HCT116 (cell line): ENCODE results near the gene ECM1. TPM values are rescaled to one million over a fixed set of nuclear protein-coding genes. Genes with fewer than 3 reads are reported as not detected.

Experiments used
- ATAC-seq: fragments of 200-7000 bp; cut with Tn5 transposase; 2 replicates; pipeline ENCODE4 v1.9.1; 2020; ENCODE audit warnings: mild to moderate bottlenecking, moderate library complexity
- BruUV-seq: library from RNA; stranded (reverse); fragments of 400-500 nt; replicated peaks from 2 replicates; lab custom pipeline; 2021; lab: Mats Ljungman, UMichigan
- CTCF ChIA-PET: fragments of 300-600 bp; sonication (Branson Sonifier 250); formaldehyde crosslinking; loops from one replicate; lab custom pipeline; 2021; ENCODE audit warnings: antibody characterized with exemption; lab: Charles Lee
- POLR2A ChIA-PET: fragments of 300-600, 350-600 bp; sonication (Branson Sonifier 250); formaldehyde crosslinking; loops from one replicate; lab custom pipeline; 2021; ENCODE audit warnings: antibody characterized with exemption; lab: Charles Lee
- RAD21 ChIA-PET, 2 experiments: fragments of 300-600 bp; sonication (Branson Sonifier 250); formaldehyde crosslinking; loops; one replicate each; lab custom pipeline; 2023; ENCODE audit warnings: low total read pairs in 2 of 2; ENCODE audit not compliant: uncharacterized antibody in 2 of 2, unreplicated experiment in 2 of 2, low non-redundant PET in 1 of 2; lab: Charles Lee
- DNase-seq: peaks from one replicate; pipeline ENCODE4 v3.0.0-alpha.2; 2010; ENCODE audit warnings: low read depth, low spot score
- H2AFZ ChIP-seq: fragments of 200-600 bp; shearing (Covaris generic), sonication (generic); 2 replicates; pipeline ENCODE4 v1.6.1; 2017; ENCODE audit warnings: low read depth, mixed run types, mixed read lengths, antibody characterized with exemption, low read length; ENCODE audit not compliant: poor library complexity, severe bottlenecking
- H3K27ac ChIP-seq: 2 replicates; pipeline ENCODE4 v1.5.1; 2012; ENCODE audit warnings: low read depth, low read length
- H3K27me3 ChIP-seq: fragments of 200-600 bp; sonication (generic); 2 replicates; pipeline ENCODE4 v1.6.1; 2016; ENCODE audit warnings: mixed run types, low read length, mixed read lengths; ENCODE audit not compliant: insufficient read depth
- H3K36me3 ChIP-seq, 2 experiments: fragments of 200-500 bp in 1 of 2; fragments of 200-600 bp in 1 of 2; sonication (Bioruptor generic) in 1 of 2; sonication (generic) in 1 of 2; 2 replicates each; pipeline versions ENCODE4 v1.5.1 to v1.6.1; 2014 to 2016; ENCODE audit warnings: low read length in 2 of 2, inconsistent platforms in 1 of 2, mixed read lengths in 1 of 2, mixed run types in 1 of 2; ENCODE audit not compliant: insufficient read depth in 2 of 2, control insufficient read depth in 1 of 2
- H3K4me1 ChIP-seq, 2 experiments: fragments of 200-600 bp in 1 of 2; sonication (generic) in 1 of 2; 2 replicates each; pipeline versions ENCODE4 v1.5.1 to v1.6.1; 2012 to 2017; ENCODE audit warnings: low read length in 2 of 2, inconsistent platforms in 1 of 2, mild to moderate bottlenecking in 1 of 2, mixed read lengths in 1 of 2, mixed run types in 1 of 2, moderate library complexity in 1 of 2; ENCODE audit not compliant: insufficient read depth in 2 of 2, control insufficient read depth in 1 of 2
- H3K4me2 ChIP-seq: fragments of 200-600 bp; sonication (generic); 2 replicates; pipeline ENCODE4 v1.6.1; 2017; ENCODE audit warnings: mixed run types, low read length, mixed read lengths
- H3K4me3 ChIP-seq, 2 experiments: fragments of 200-600 bp in 1 of 2; sonication (generic) in 1 of 2; replicated peaks in 1 of 2; 2 replicates each; pipeline ENCODE4 v1.5.1; 2011 to 2016; ENCODE audit warnings: low read length in 2 of 2, control low read depth in 1 of 2, low read depth in 1 of 2, mild to moderate bottlenecking in 1 of 2, mixed read lengths in 1 of 2, mixed run types in 1 of 2
- H3K79me2 ChIP-seq: fragments of 200-600 bp; sonication (generic); 2 replicates; pipeline ENCODE4 v1.6.1; 2017; ENCODE audit warnings: mild to moderate bottlenecking, mixed run types, low read length, moderate library complexity, mixed read lengths; ENCODE audit not compliant: insufficient read depth
- H3K9ac ChIP-seq: fragments of 200-600 bp; sonication (generic); 2 replicates; pipeline ENCODE4 v1.6.1; 2016; ENCODE audit warnings: low read length, mixed read lengths
- H3K9me2 ChIP-seq: fragments of 200-600 bp; sonication (generic), shearing (Covaris generic); 2 replicates; pipeline ENCODE4 v1.6.1; 2017; ENCODE audit warnings: mixed run types, mild to moderate bottlenecking, moderate library complexity; ENCODE audit not compliant: insufficient read depth
- H3K9me3 ChIP-seq, 2 experiments: fragments of 200-500 bp in 1 of 2; fragments of 200-600 bp in 1 of 2; sonication (Bioruptor generic) in 1 of 2; sonication (generic) in 1 of 2; 2 replicates each; pipeline ENCODE4 v1.6.1; 2014 to 2017; ENCODE audit warnings: low read length in 2 of 2, mixed read lengths in 2 of 2, inconsistent platforms in 1 of 2, low read depth in 1 of 2, mild to moderate bottlenecking in 1 of 2, mixed run types in 1 of 2, moderate library complexity in 1 of 2; ENCODE audit not compliant: control insufficient read depth in 1 of 2, insufficient read depth in 1 of 2
- H4K20me1 ChIP-seq: fragments of 200-600 bp; sonication (generic), shearing (Covaris generic); 2 replicates; pipeline ENCODE4 v1.6.1; 2017; ENCODE audit warnings: mixed run types, mild to moderate bottlenecking, moderate library complexity; ENCODE audit not compliant: insufficient read depth
- CEBPB ChIP-seq: IDR thresholded peaks from 2 replicates; pipeline ENCODE4 v1.6.1; 2012; ENCODE audit warnings: low read depth
- CTCF ChIP-seq, 3 experiments: fragments of 200-600 bp in 1 of 3; sonication (generic) in 1 of 3; IDR thresholded peaks in 2 of 3; conservative IDR thresholded peaks in 1 of 3; 2 replicates each; pipeline ENCODE4 v1.5.1; 2012 to 2017; ENCODE audit warnings: low read depth in 2 of 3, low read length in 2 of 3, antibody characterized with exemption in 1 of 3, borderline replicate concordance in 1 of 3, control low read depth in 1 of 3, mild to moderate bottlenecking in 1 of 3, mixed read lengths in 1 of 3, mixed run types in 1 of 3, moderate library complexity in 1 of 3; ENCODE audit not compliant: insufficient read depth in 1 of 3
- EZH2phosphoT487 ChIP-seq: fragments of 200-600 bp; IDR thresholded peaks from 2 replicates; pipeline ENCODE4 v1.6.1; 2018; ENCODE audit warnings: antibody characterized with exemption, borderline replicate concordance
- FOSL1 ChIP-seq: IDR thresholded peaks from 2 replicates; pipeline ENCODE4 v1.6.1; 2012; ENCODE audit warnings: low read depth
- JUND ChIP-seq: IDR thresholded peaks from 2 replicates; pipeline ENCODE4 v1.6.1; 2012
- MAX ChIP-seq: IDR thresholded peaks from 2 replicates; pipeline ENCODE4 v1.6.1; 2012
- POLR2A ChIP-seq: IDR thresholded peaks from 2 replicates; pipeline ENCODE4 v1.7.0; 2011; ENCODE audit warnings: borderline replicate concordance; ENCODE audit not compliant: insufficient read depth, insufficient read length; ENCODE audit errors: extremely low read depth
- REST ChIP-seq: IDR thresholded peaks from 2 replicates; pipeline ENCODE4 v1.6.1; 2012; ENCODE audit warnings: low read depth
- SIN3A ChIP-seq: IDR thresholded peaks from 2 replicates; pipeline ENCODE4 v1.6.1; 2012; ENCODE audit warnings: low read depth
- SP1 ChIP-seq: IDR thresholded peaks from 2 replicates; pipeline ENCODE4 v1.6.1; 2012; ENCODE audit warnings: low read depth
- SRF ChIP-seq: IDR thresholded peaks from 2 replicates; pipeline ENCODE4 v1.6.1; 2012; ENCODE audit warnings: low read depth
- YY1 ChIP-seq: IDR thresholded peaks from 2 replicates; pipeline ENCODE4 v1.6.1; 2011; ENCODE audit warnings: low read length, low read depth, moderate library complexity, mild to moderate bottlenecking; ENCODE audit not compliant: insufficient replicate concordance; ENCODE audit errors: extremely low read depth
- ZBTB33 ChIP-seq: IDR thresholded peaks from 2 replicates; pipeline ENCODE4 v1.6.1; 2011; ENCODE audit warnings: mild to moderate bottlenecking, low read length, moderate library complexity; ENCODE audit not compliant: insufficient replicate concordance; ENCODE audit errors: extremely low read depth
- ZFX ChIP-seq: fragments of 450-650 bp; IDR thresholded peaks from 2 replicates; pipeline ENCODE4 v1.6.1; 2017
- ZNF274 ChIP-seq: fragments of 200-500 bp; sonication (Bioruptor generic); IDR thresholded peaks from 2 replicates; pipeline ENCODE4 v1.6.1; 2014; ENCODE audit warnings: mild to moderate bottlenecking, low read depth, low read length, inconsistent platforms
- intact Hi-C: fragments of 100-400 bp; cut with micrococcal nuclease; formaldehyde crosslinking; loops from 2 replicates; pipeline ENCODE4 v1.10.0; 2022
- total RNA-seq: library from RNA; stranded (reverse); gene quantifications from one replicate; pipeline ENCODE4 v1.2.1, GENCODE V29; 2021; ENCODE audit not compliant: unreplicated experiment

The ECM1 gene
- total RNA-seq, 1 experiment from 2014 or later = 2.0 TPM

- no peak for TF ChIP-seq CTCF (IDR thresholded peaks at IDR 0.05 in 2 of 3, conservative IDR thresholded peaks at IDR 0.05 in 1 of 3; ENCODE audit: borderline replicate concordance in 1 of 3, insufficient read depth in 1 of 3, low read depth in 2 of 3, low read length in 2 of 3)
- no peak for TF ChIP-seq REST
- TF ChIP-seq, all 23 proteins: peak for 0
These were observed 49.9 kb downstream of the ECM1 start (continued) for GRCh38 chr1:150557813-150558212.

- RAD21 ChIA-PET = no interaction called here
- CTCF ChIA-PET = interaction anchor here (0.9 to 4.8 kb wide), 3 partner anchors 10 to 302 kb away, joined by 3 to 35 read pairs (median 3); partner anchors contain the start of gene ADAMTSL4
- Histone ChIP-seq H3K27me3 (no peaks in the 10 kb centered on the region), H2AFZ (no peak overlapping the region), H3K9me2 (no peaks in the 10 kb centered on the region), H3K4me2 (no peak overlapping the region), H4K20me1 (no peaks in the 10 kb centered on the region), H3K4me3 (no peak overlapping the region), H3K27ac (no peak overlapping the region), H3K9ac (no peak overlapping the region), H3K4me1 (peaks cover 22 to 35% of the 10 kb centered on the region in 2 experiments), H3K9me3 (no peaks in the 10 kb centered on the region), H3K36me3 (no peaks in the 10 kb centered on the region), H3K79me2 (peaks cover 4% of the 10 kb centered on the region; the same call in 1 of the 2 replicates)
- DNase-seq = no peak
- no TSS peak for BruUV-seq
- intact Hi-C loops = no loop called here
- POLR2A ChIA-PET = no interaction called here
- ATAC-seq = no peak
- TF ChIP-seq SP1 = no peak
- TF ChIP-seq SIN3A = no peak
- no peak for TF ChIP-seq EZH2phosphoT487
- no peak for TF ChIP-seq CTCF (IDR thresholded peaks at IDR 0.05 in 2 of 3, conservative IDR thresholded peaks at IDR 0.05 in 1 of 3; ENCODE audit: borderline replicate concordance in 1 of 3, insufficient read depth in 1 of 3, low read depth in 2 of 3, low read length in 2 of 3)
- no peak for TF ChIP-seq YY1
- no peak for TF ChIP-seq FOSL1
- TF ChIP-seq ZFX = no peak
- TF ChIP-seq MAX = no peak
- TF ChIP-seq ZBTB33 = no peak
- TF ChIP-seq POLR2A = no peak
- no peak for TF ChIP-seq SRF
- no peak for TF ChIP-seq CEBPB
- TF ChIP-seq ZNF274 = no peak
- TF ChIP-seq JUND = no peak
These were observed 50.4 kb downstream of the ECM1 start for GRCh38 chr1:150558303-150558704.
